GM19463 (cell line): Measurements from ENCODE around the gene TTC29.
A peak's percentile ranks its signal among the peaks of the same experiment; 100 is the strongest.

Experiments used
- ATAC-seq: cut with Tn5 transposase; IDR thresholded peaks from one replicate; pipeline ENCODE4 v1.9.1; 2021; ENCODE audit warnings: mild to moderate bottlenecking, moderate library complexity; ENCODE audit not compliant: unreplicated experiment

TTC29 gene

GRCh38 chr4:146945556-146946374 lies at the start of gene TTC29:
Gene TTC29 (minus strand): TSS chr4:146945864. CDS start chr4:146939895, 5,969 bp downstream.
- ATAC-seq, result peak; percentile 100

GRCh38 chr4:146981651-146982050 lies 36.0 kb upstream of the TTC29 start:
- ATAC-seq, result no peak

- ATAC-seq, result no peak
Measured at GRCh38 chr4:146978641-146979040, 33.0 kb upstream of the TTC29 start.

GRCh38 chr4:146976145-146976544 lies 30.5 kb upstream of the TTC29 start:
- ATAC-seq, result no peak

GRCh38 chr4:146975527-146975926 lies 29.9 kb upstream of the TTC29 start:
- no peak for ATAC-seq

- no peak for ATAC-seq
Measured at GRCh38 chr4:146975036-146975435, 29.4 kb upstream of the TTC29 start.

GRCh38 chr4:146972036-146972435 lies 26.4 kb upstream of the TTC29 start:
- no peak for ATAC-seq

- no peak for ATAC-seq
Measured at GRCh38 chr4:146969126-146969525, 23.5 kb upstream of the TTC29 start.

- no peak for ATAC-seq
Measured at GRCh38 chr4:146960634-146961033, 15.0 kb upstream of the TTC29 start.

- ATAC-seq, result no peak
Measured at GRCh38 chr4:146959692-146960091, 14.0 kb upstream of the TTC29 start.

- ATAC-seq, result no peak
Measured at GRCh38 chr4:146957237-146957636, 11.6 kb upstream of the TTC29 start.

- ATAC-seq, result no peak
Measured at GRCh38 chr4:146952896-146953295, 7.2 kb upstream of the TTC29 start.

- no peak for ATAC-seq
Measured at GRCh38 chr4:146949559-146949958, 3.9 kb upstream of the TTC29 start.

- no peak for ATAC-seq
Measured at GRCh38 chr4:146943691-146944375, 1.8 kb downstream of the TTC29 start.

GRCh38 chr4:146932116-146932515 lies 13.5 kb downstream of the TTC29 start:
- ATAC-seq, result no peak

GRCh38 chr4:146930673-146931072 lies 15.0 kb downstream of the TTC29 start:
- no peak for ATAC-seq

- no peak for ATAC-seq
Measured at GRCh38 chr4:146927695-146928094, 18.0 kb downstream of the TTC29 start.

- no peak for ATAC-seq
Measured at GRCh38 chr4:146916479-146917076, 29.1 kb downstream of the TTC29 start.

- no peak for ATAC-seq
Measured at GRCh38 chr4:146915132-146915531, 30.5 kb downstream of the TTC29 start.

GRCh38 chr4:146900295-146900694 lies 45.4 kb downstream of the TTC29 start:
- no peak for ATAC-seq

GRCh38 chr4:146890301-146890700 lies 55.4 kb downstream of the TTC29 start:
- no peak for ATAC-seq

- ATAC-seq, result no peak
Measured at GRCh38 chr4:146883070-146883469, 62.6 kb downstream of the TTC29 start.
